ENCODE data around the gene ABHD8.
A peak's percentile ranks its signal among the peaks of the same experiment; 100 is the strongest.

ABHD8 gene

DNA sequence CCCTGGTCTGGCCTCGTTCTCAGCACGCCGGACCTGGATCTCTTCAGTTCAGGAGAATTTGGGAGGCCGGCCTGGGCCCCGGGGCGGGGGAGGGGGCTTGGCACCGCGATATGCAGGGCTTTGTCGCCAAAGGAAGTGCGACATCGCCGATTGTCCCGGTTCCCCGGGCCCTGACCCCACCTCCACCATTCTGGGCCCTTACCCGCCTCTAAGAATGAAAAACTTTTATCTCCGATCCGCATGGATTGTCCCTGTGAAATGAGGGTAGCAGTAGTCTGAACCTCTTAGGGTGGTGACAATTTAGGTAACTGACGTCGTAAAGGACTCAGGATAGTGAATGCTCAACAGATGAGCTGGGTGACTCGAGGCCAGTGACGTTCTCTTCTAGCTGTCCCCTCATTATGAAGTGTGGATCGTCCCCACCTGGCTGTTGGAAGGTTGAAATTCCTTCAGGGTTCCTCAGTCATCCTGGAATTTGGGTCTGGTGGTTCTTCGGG, 6.8 kb upstream of the ABHD8 start:
- Histone ChIP-seq H3K18ac (ENCODE audit: low read length) (peak overlapping the region; percentile 44), H3K4me1 (ENCODE audit: control insufficient read depth, low read depth, low read length) (peaks cover 2% of the 10 kb centered on the region), H3K23ac (ENCODE audit: low read length) (no peak overlapping the region), H3K27me3 (ENCODE audit: insufficient read depth, low read length, poor library complexity) (no peaks in the 10 kb centered on the region), H3K4ac (ENCODE audit: low read depth, low read length) (no peak overlapping the region), H3K27ac (ENCODE audit: low read depth, low read length) (peak overlapping the region; percentile 24), H3K9ac (ENCODE audit: low read length) (peak overlapping the region; percentile 90), H4K5ac (ENCODE audit: low read length) (no peak overlapping the region), H3K79me2 (ENCODE audit: control insufficient read depth, insufficient read depth, low read length) (peaks cover 22% of the 10 kb centered on the region), H4K8ac (ENCODE audit: low read depth, low read length) (no peak overlapping the region), H3K36me3 (ENCODE audit: control insufficient read depth, insufficient read depth, low read length) (peaks cover 3% of the 10 kb centered on the region), H3K4me3 (ENCODE audit: low read length) (peak overlapping the region; percentile 57), H2BK15ac (replicated peaks; ENCODE audit: low read depth) (no peak overlapping the region), H3K4me2 (ENCODE audit: low read length) (peak overlapping the region; percentile 77), H3K56ac (ENCODE audit: low read length) (peak overlapping the region; percentile 96), H3K79me1 (ENCODE audit: low read length) (peaks cover 17% of the 10 kb centered on the region), H2AK5ac (ENCODE audit: low read length) (no peak overlapping the region), H2BK5ac (ENCODE audit: low read length) (peak overlapping the region; percentile 19), H2BK120ac (ENCODE audit: low read depth, low read length) (no peak overlapping the region)
- WGBS (ENCODE audit: extremely low coverage, insufficient coverage, low lambda C conversion rate): no CpG with 5 or more reads among the region's 23 CpGs
- DNase-seq: no peak

GRCh38 chr19:17309198-17309964, 6.2 kb upstream of the ABHD8 start, which contains the start of gene DDA1:
Gene DDA1, plus strand, starts transcription at chr19:17309563. Its CDS starts 92 bp downstream, at chr19:17309655.
- no peaks in the 10 kb centered on the region for H3K27me3 ChIP-seq (ENCODE audit: insufficient read depth, low read length, poor library complexity)
- H3K56ac ChIP-seq (ENCODE audit: low read length): peak within 1 kb of the TSS; percentile 96
- peak within 1 kb of the TSS; percentile 57 for H3K4me3 ChIP-seq (ENCODE audit: low read length)
- H2BK15ac ChIP-seq (replicated peaks; ENCODE audit: low read depth): no peak within 1 kb of the TSS
- H3K79me2 ChIP-seq (ENCODE audit: control insufficient read depth, insufficient read depth, low read length): peaks cover 22% of the 10 kb centered on the region
- peak within 1 kb of the TSS; percentile 51 for H3K27ac ChIP-seq (ENCODE audit: low read depth, low read length)
- H2BK5ac ChIP-seq (ENCODE audit: low read length): peak within 1 kb of the TSS; percentile 19
- no peak within 1 kb of the TSS for H2AK5ac ChIP-seq (ENCODE audit: low read length)
- peak within 1 kb of the TSS; percentile 44 for H3K18ac ChIP-seq (ENCODE audit: low read length)
- peaks cover 3% of the 10 kb centered on the region for H3K4me1 ChIP-seq (ENCODE audit: control insufficient read depth, low read depth, low read length)
- no peak within 1 kb of the TSS for H4K8ac ChIP-seq (ENCODE audit: low read depth, low read length)
- H3K9ac ChIP-seq (ENCODE audit: low read length): peak within 1 kb of the TSS; percentile 90
- WGBS (ENCODE audit: extremely low coverage, insufficient coverage, low lambda C conversion rate): no CpG with 5 or more reads among the region's 46 CpGs
- no peak within 1 kb of the TSS for H2BK120ac ChIP-seq (ENCODE audit: low read depth, low read length)
- no peak within 1 kb of the TSS for H3K4ac ChIP-seq (ENCODE audit: low read depth, low read length)
- H3K23ac ChIP-seq (ENCODE audit: low read length): no peak within 1 kb of the TSS
- peaks cover 17% of the 10 kb centered on the region for H3K79me1 ChIP-seq (ENCODE audit: low read length)
- H3K36me3 ChIP-seq (ENCODE audit: control insufficient read depth, insufficient read depth, low read length): no peaks in the 10 kb centered on the region
- DNase-seq: peak; percentile 100
- H3K4me2 ChIP-seq (ENCODE audit: low read length): peak within 1 kb of the TSS; percentile 77
- no peak within 1 kb of the TSS for H4K5ac ChIP-seq (ENCODE audit: low read length)

GRCh38 chr19:17307876-17308377, 4.7 kb upstream of the ABHD8 start:
- no peaks in the 10 kb centered on the region for H3K27me3 ChIP-seq (ENCODE audit: insufficient read depth, low read length, poor library complexity)
- WGBS (ENCODE audit: extremely low coverage, insufficient coverage, low lambda C conversion rate): no CpG with 5 or more reads among the region's 8 CpGs
- H3K23ac ChIP-seq (ENCODE audit: low read length): no peak overlapping the region
- peaks cover 22% of the 10 kb centered on the region for H3K79me2 ChIP-seq (ENCODE audit: control insufficient read depth, insufficient read depth, low read length)
- peaks cover 17% of the 10 kb centered on the region for H3K79me1 ChIP-seq (ENCODE audit: low read length)
- no peak overlapping the region for H3K4ac ChIP-seq (ENCODE audit: low read depth, low read length)
- H3K36me3 ChIP-seq (ENCODE audit: control insufficient read depth, insufficient read depth, low read length): no peaks in the 10 kb centered on the region
- no peak overlapping the region for H2BK120ac ChIP-seq (ENCODE audit: low read depth, low read length)
- H3K56ac ChIP-seq (ENCODE audit: low read length): no peak overlapping the region
- H2AK5ac ChIP-seq (ENCODE audit: low read length): no peak overlapping the region
- H3K9ac ChIP-seq (ENCODE audit: low read length): no peak overlapping the region
- no peak overlapping the region for H3K4me2 ChIP-seq (ENCODE audit: low read length)
- peaks cover 6% of the 10 kb centered on the region for H3K4me1 ChIP-seq (ENCODE audit: control insufficient read depth, low read depth, low read length)
- H4K8ac ChIP-seq (ENCODE audit: low read depth, low read length): no peak overlapping the region
- H4K5ac ChIP-seq (ENCODE audit: low read length): no peak overlapping the region
- no peak overlapping the region for H3K4me3 ChIP-seq (ENCODE audit: low read length)
- no peak for DNase-seq
- H2BK5ac ChIP-seq (ENCODE audit: low read length): no peak overlapping the region
- H3K27ac ChIP-seq (ENCODE audit: low read depth, low read length): no peak overlapping the region
- H3K18ac ChIP-seq (ENCODE audit: low read length): no peak overlapping the region
- no peak overlapping the region for H2BK15ac ChIP-seq (replicated peaks; ENCODE audit: low read depth)

DNA sequence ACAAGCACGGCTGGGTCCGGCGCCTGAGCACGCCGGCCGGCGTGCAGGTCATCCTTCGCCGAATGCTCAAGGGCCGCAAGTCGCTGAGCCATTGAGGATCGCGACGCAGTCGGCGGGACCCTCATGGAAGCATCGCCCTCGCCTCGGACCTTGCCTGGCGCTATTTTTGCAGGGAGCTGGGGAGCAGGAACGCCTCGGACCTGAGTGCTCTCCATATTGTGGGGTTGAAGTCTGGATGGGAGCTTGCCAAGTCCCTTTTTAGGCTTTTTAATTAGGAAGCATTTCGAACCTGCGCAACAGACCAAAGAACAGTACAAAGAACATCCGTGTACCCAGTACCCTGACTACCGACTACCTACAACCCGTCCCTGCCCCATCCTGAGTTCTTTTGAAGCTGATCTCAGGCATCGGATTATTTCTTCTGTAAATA, 3.1 kb upstream of the ABHD8 start:
- H4K8ac ChIP-seq (ENCODE audit: low read depth, low read length): no peak overlapping the region
- no peak overlapping the region for H2BK5ac ChIP-seq (ENCODE audit: low read length)
- no peak overlapping the region for H2BK120ac ChIP-seq (ENCODE audit: low read depth, low read length)
- peaks cover 12% of the 10 kb centered on the region for H3K79me2 ChIP-seq (ENCODE audit: control insufficient read depth, insufficient read depth, low read length)
- H3K4me3 ChIP-seq (ENCODE audit: low read length): peak overlapping the region; percentile 59
- WGBS (ENCODE audit: extremely low coverage, insufficient coverage, low lambda C conversion rate): no CpG with 5 or more reads among the region's 28 CpGs
- no peaks in the 10 kb centered on the region for H3K27me3 ChIP-seq (ENCODE audit: insufficient read depth, low read length, poor library complexity)
- peak overlapping the region; percentile 58 for H3K4me2 ChIP-seq (ENCODE audit: low read length)
- no peak for DNase-seq
- H3K36me3 ChIP-seq (ENCODE audit: control insufficient read depth, insufficient read depth, low read length): no peaks in the 10 kb centered on the region
- H3K27ac ChIP-seq (ENCODE audit: low read depth, low read length): peak overlapping the region; percentile 76
- H3K4ac ChIP-seq (ENCODE audit: low read depth, low read length): peak overlapping the region; percentile 64
- peak overlapping the region; percentile 95 for H3K56ac ChIP-seq (ENCODE audit: low read length)
- H3K18ac ChIP-seq (ENCODE audit: low read length): peak overlapping the region; percentile 70
- no peak overlapping the region for H2AK5ac ChIP-seq (ENCODE audit: low read length)
- H4K5ac ChIP-seq (ENCODE audit: low read length): no peak overlapping the region
- H3K9ac ChIP-seq (ENCODE audit: low read length): peak overlapping the region; percentile 90
- H3K4me1 ChIP-seq (ENCODE audit: control insufficient read depth, low read depth, low read length): peaks cover 6% of the 10 kb centered on the region
- H3K23ac ChIP-seq (ENCODE audit: low read length): no peak overlapping the region
- H2BK15ac ChIP-seq (replicated peaks; ENCODE audit: low read depth): no peak overlapping the region
- peaks cover 8% of the 10 kb centered on the region for H3K79me1 ChIP-seq (ENCODE audit: low read length)

- H3K4me1 ChIP-seq (ENCODE audit: control insufficient read depth, low read depth, low read length): peaks cover 6% of the 10 kb centered on the region
- H3K27ac ChIP-seq (ENCODE audit: low read depth, low read length): peak within 1 kb of the TSS; percentile 76
- H3K36me3 ChIP-seq (ENCODE audit: control insufficient read depth, insufficient read depth, low read length): no peaks in the 10 kb centered on the region
- WGBS (ENCODE audit: extremely low coverage, insufficient coverage, low lambda C conversion rate): no CpG with 5 or more reads among the region's 55 CpGs
- H3K23ac ChIP-seq (ENCODE audit: low read length): no peak within 1 kb of the TSS
- peak within 1 kb of the TSS; percentile 64 for H3K4ac ChIP-seq (ENCODE audit: low read depth, low read length)
- peak within 1 kb of the TSS; percentile 70 for H3K18ac ChIP-seq (ENCODE audit: low read length)
- H4K8ac ChIP-seq (ENCODE audit: low read depth, low read length): no peak within 1 kb of the TSS
- H3K79me1 ChIP-seq (ENCODE audit: low read length): peaks cover 8% of the 10 kb centered on the region
- peak within 1 kb of the TSS; percentile 90 for H3K9ac ChIP-seq (ENCODE audit: low read length)
- DNase-seq: peak; percentile 100
- no peaks in the 10 kb centered on the region for H3K27me3 ChIP-seq (ENCODE audit: insufficient read depth, low read length, poor library complexity)
- H2BK120ac ChIP-seq (ENCODE audit: low read depth, low read length): no peak within 1 kb of the TSS
- H3K4me2 ChIP-seq (ENCODE audit: low read length): peak within 1 kb of the TSS; percentile 58
- peak within 1 kb of the TSS; percentile 40 for H2AK5ac ChIP-seq (ENCODE audit: low read length)
- no peak within 1 kb of the TSS for H4K5ac ChIP-seq (ENCODE audit: low read length)
- peak within 1 kb of the TSS; percentile 59 for H3K4me3 ChIP-seq (ENCODE audit: low read length)
- no peak within 1 kb of the TSS for H2BK15ac ChIP-seq (replicated peaks; ENCODE audit: low read depth)
- peak within 1 kb of the TSS; percentile 95 for H3K56ac ChIP-seq (ENCODE audit: low read length)
- H2BK5ac ChIP-seq (ENCODE audit: low read length): no peak within 1 kb of the TSS
- H3K79me2 ChIP-seq (ENCODE audit: control insufficient read depth, insufficient read depth, low read length): peaks cover 9% of the 10 kb centered on the region
Observed at GRCh38 chr19:17305517-17306284, 2.5 kb upstream of the ABHD8 start, which contains the start of gene MRPL34. Gene MRPL34, plus strand, starts transcription at chr19:17305872. Its CDS starts 21 bp downstream, at chr19:17305893.
